Measurements from ENCODE around the gene CFAP251. TPM values are rescaled to one million over a fixed set of nuclear protein-coding genes. Genes with fewer than 3 reads are reported as not detected.

The CFAP251 gene
- total and polyA plus RNA-seq, 10 of the 15 experiments (the other 5 are each of a cell fraction or from before 2014, with no cell fraction given), result 0.10 to 0.97 (median 0.64) TPM

DNA sequence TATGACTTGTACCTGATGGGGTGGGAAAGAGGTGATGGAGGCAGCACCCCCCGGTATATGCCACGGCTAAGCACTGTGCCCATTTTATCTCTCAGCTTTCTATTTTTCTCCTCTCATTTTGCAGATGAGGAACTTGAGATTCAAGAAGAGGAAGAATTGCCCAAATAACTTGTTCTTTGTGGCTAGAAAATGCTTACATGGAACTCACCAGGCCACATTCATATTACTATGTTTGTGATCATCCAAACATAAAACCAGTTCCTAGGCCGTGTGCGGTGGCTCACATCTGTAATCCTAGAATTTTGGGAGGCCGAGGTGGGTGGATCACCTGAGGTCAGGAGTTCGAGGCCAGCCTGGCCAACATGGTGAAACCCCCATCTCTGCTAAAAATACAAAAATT is 44.3 kb upstream of the CFAP251 start (continued):
- TF ChIP-seq, protein P1, sequence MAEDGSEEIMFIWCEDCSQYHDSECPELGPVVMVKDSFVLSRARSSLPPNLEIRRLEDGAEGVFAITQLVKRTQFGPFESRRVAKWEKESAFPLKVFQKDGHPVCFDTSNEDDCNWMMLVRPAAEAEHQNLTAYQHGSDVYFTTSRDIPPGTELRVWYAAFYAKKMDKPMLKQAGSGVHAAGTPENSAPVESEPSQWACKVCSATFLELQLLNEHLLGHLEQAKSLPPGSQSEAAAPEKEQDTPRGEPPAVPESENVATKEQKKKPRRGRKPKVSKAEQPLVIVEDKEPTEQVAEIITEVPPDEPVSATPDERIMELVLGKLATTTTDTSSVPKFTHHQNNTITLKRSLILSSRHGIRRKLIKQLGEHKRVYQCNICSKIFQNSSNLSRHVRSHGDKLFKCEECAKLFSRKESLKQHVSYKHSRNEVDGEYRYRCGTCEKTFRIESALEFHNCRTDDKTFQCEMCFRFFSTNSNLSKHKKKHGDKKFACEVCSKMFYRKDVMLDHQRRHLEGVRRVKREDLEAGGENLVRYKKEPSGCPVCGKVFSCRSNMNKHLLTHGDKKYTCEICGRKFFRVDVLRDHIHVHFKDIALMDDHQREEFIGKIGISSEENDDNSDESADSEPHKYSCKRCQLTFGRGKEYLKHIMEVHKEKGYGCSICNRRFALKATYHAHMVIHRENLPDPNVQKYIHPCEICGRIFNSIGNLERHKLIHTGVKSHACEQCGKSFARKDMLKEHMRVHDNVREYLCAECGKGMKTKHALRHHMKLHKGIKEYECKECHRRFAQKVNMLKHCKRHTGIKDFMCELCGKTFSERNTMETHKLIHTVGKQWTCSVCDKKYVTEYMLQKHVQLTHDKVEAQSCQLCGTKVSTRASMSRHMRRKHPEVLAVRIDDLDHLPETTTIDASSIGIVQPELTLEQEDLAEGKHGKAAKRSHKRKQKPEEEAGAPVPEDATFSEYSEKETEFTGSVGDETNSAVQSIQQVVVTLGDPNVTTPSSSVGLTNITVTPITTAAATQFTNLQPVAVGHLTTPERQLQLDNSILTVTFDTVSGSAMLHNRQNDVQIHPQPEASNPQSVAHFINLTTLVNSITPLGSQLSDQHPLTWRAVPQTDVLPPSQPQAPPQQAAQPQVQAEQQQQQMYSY (CRISPR knock-in tag; IDR thresholded peaks at IDR 0.05), result no peak
- TF ChIP-seq ZNF24 (IDR thresholded peaks at IDR 0.05) (no peak), SMARCA5 (IDR thresholded peaks at IDR 0.05) (no peak), NR2C1 (IDR thresholded peaks at IDR 0.05) (no peak), CEBPB (IDR thresholded peaks at IDR 0.05; ENCODE audit: borderline replicate concordance in 1 of 2, low read depth in 2 of 2, low read length in 2 of 2) (no peak), KLF5 (IDR thresholded peaks at IDR 0.05; ENCODE audit: partially characterized antibody) (no peak)
- TF ChIP-seq, protein P2, sequence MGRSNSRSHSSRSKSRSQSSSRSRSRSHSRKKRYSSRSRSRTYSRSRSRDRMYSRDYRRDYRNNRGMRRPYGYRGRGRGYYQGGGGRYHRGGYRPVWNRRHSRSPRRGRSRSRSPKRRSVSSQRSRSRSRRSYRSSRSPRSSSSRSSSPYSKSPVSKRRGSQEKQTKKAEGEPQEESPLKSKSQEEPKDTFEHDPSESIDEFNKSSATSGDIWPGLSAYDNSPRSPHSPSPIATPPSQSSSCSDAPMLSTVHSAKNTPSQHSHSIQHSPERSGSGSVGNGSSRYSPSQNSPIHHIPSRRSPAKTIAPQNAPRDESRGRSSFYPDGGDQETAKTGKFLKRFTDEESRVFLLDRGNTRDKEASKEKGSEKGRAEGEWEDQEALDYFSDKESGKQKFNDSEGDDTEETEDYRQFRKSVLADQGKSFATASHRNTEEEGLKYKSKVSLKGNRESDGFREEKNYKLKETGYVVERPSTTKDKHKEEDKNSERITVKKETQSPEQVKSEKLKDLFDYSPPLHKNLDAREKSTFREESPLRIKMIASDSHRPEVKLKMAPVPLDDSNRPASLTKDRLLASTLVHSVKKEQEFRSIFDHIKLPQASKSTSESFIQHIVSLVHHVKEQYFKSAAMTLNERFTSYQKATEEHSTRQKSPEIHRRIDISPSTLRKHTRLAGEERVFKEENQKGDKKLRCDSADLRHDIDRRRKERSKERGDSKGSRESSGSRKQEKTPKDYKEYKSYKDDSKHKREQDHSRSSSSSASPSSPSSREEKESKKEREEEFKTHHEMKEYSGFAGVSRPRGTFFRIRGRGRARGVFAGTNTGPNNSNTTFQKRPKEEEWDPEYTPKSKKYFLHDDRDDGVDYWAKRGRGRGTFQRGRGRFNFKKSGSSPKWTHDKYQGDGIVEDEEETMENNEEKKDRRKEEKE (IDR thresholded peaks at IDR 0.05), result no peak
- TF ChIP-seq, protein P3, sequence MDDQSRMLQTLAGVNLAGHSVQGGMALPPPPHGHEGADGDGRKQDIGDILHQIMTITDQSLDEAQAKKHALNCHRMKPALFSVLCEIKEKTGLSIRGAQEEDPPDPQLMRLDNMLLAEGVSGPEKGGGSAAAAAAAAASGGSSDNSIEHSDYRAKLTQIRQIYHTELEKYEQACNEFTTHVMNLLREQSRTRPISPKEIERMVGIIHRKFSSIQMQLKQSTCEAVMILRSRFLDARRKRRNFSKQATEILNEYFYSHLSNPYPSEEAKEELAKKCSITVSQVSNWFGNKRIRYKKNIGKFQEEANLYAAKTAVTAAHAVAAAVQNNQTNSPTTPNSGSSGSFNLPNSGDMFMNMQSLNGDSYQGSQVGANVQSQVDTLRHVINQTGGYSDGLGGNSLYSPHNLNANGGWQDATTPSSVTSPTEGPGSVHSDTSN (IDR thresholded peaks at IDR 0.05; ENCODE audit: insufficient replicate concordance, low read depth, low read length), result no peak
- TF ChIP-seq, protein P4, sequence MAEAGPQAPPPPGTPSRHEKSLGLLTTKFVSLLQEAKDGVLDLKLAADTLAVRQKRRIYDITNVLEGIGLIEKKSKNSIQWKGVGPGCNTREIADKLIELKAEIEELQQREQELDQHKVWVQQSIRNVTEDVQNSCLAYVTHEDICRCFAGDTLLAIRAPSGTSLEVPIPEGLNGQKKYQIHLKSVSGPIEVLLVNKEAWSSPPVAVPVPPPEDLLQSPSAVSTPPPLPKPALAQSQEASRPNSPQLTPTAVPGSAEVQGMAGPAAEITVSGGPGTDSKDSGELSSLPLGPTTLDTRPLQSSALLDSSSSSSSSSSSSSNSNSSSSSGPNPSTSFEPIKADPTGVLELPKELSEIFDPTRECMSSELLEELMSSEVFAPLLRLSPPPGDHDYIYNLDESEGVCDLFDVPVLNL (IDR thresholded peaks at IDR 0.05; ENCODE audit: low read depth, low read length), result no peak

All from GM12878 (cell line).